Measurements from ENCODE around the gene SNAI1. TPM values are rescaled to one million over a fixed set of nuclear protein-coding genes. Genes with fewer than 3 reads are reported as not detected.
A peak's percentile ranks its signal among the peaks of the same experiment; 100 is the strongest.

The SNAI1 gene
- total and polyA plus RNA-seq, 8 donors = 2.8 to 12.2 (median 8.5) TPM

DNA sequence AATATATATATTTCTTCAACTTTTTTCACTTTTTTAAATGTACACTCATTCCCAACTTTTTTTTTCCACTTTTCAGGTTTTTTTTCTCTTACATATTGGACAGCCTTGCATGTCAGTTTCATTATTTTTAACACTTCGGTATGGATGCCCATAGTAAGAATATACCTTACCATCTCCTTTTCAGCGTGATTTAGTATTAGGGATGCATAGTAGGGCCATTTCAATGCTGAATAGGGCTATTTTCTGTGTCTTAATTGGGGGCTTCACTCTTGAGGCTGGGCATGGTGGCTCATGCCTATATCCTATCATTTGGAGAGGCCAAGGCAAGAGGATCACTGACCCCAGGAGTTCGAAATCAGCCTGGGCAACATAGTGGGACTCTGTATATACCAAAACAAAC is 39.8 kb upstream of the SNAI1 start:
- H3K27me3 ChIP-seq = no peaks in the 10 kb centered on the region
- ATAC-seq = no peak
- intact Hi-C loops (cut with DNase I) = no loop called here
- H3K4me1 ChIP-seq = peaks cover 11 to 50% of the 10 kb centered on the region in 2 donors
- no peaks in the 10 kb centered on the region for H3K9me3 ChIP-seq
- no peak for TF ChIP-seq CTCF (IDR thresholded peaks at IDR 0.05)
- peaks cover 0 to 84% of the 10 kb centered on the region in 2 donors for H3K36me3 ChIP-seq
- no peak for DNase-seq
- no peak overlapping the region for H3K27ac ChIP-seq
- H3K4me3 ChIP-seq = no peak overlapping the region

- H3K4me3 ChIP-seq = no peak overlapping the region
- peaks cover 0 to 98% of the 10 kb centered on the region in 2 donors for H3K36me3 ChIP-seq
- no peak for TF ChIP-seq CTCF (IDR thresholded peaks at IDR 0.05)
- no peaks in the 10 kb centered on the region for H3K27me3 ChIP-seq
- H3K4me1 ChIP-seq = peaks cover 0 to 28% of the 10 kb centered on the region in 2 donors
- no peaks in the 10 kb centered on the region for H3K9me3 ChIP-seq
- H3K27ac ChIP-seq = no peak overlapping the region
- ATAC-seq (no peak), DNase-seq (no peak)
- intact Hi-C loops (cut with DNase I) = no loop called here
Measured at GRCh38 chr20:49945306-49945700, 37.5 kb upstream of the SNAI1 start.

- H3K9me3 ChIP-seq = no peaks in the 10 kb centered on the region
- peaks cover 0 to 98% of the 10 kb centered on the region in 2 donors for H3K36me3 ChIP-seq
- no peaks in the 10 kb centered on the region for H3K27me3 ChIP-seq
- peaks cover 0 to 27% of the 10 kb centered on the region in 2 donors for H3K4me1 ChIP-seq
- DNase-seq (peak in 1 of 4 donors; percentile 11), ATAC-seq (no peak)
- intact Hi-C loops (cut with DNase I) = no loop called here
- no peak overlapping the region for H3K4me3 ChIP-seq
- TF ChIP-seq CTCF (IDR thresholded peaks at IDR 0.05) = no peak
- no peak overlapping the region for H3K27ac ChIP-seq
Measured at GRCh38 chr20:49945701-49946477, 36.9 kb upstream of the SNAI1 start.

DNA sequence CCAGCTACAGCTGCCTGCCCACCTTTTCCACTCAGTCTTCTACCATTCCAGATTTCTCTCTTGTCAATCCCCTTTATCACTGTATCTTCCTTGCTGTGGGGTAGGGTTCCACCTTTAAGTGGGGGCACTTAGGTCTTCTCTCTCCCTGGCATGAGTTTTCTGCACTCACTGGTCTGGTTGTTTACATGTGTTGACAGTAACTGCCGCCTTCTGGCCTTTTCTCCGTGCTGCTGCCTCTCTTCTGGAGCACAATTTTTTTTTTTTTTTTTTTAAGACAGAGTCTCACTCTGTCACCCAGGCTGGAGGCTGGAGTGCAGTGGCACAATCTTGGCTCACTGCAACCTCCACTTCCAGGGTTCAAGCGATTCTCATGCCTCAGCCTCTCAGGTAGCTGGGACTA is 34.6 kb upstream of the SNAI1 start:
- Histone ChIP-seq H3K27me3 (no peaks in the 10 kb centered on the region), H3K27ac (no peak overlapping the region), H3K9me3 (no peaks in the 10 kb centered on the region), H3K4me1 (peaks cover 0 to 13% of the 10 kb centered on the region in 2 donors), H3K36me3 (peaks cover 5 to 98% of the 10 kb centered on the region in 2 donors), H3K4me3 (no peak overlapping the region)
- intact Hi-C loops (cut with DNase I) = no loop called here
- no peak for DNase-seq
- TF ChIP-seq CTCF (IDR thresholded peaks at IDR 0.05) = no peak
- ATAC-seq = no peak

- Histone ChIP-seq H3K27ac (no peak overlapping the region), H3K36me3 (peaks cover 5 to 99% of the 10 kb centered on the region in 2 donors), H3K4me3 (no peak overlapping the region), H3K9me3 (no peaks in the 10 kb centered on the region), H3K4me1 (peaks cover 0 to 9% of the 10 kb centered on the region in 2 donors), H3K27me3 (no peaks in the 10 kb centered on the region)
- TF ChIP-seq CTCF (IDR thresholded peaks at IDR 0.05) = no peak
- no peak for ATAC-seq
- intact Hi-C loops (cut with DNase I) = no loop called here
- no peak for DNase-seq
Measured at GRCh38 chr20:49948809-49949507, 33.8 kb upstream of the SNAI1 start.

Data from left lung (tissue), 10 donors.